H9 (cell line): Measurements from ENCODE around the gene SIGLEC1. TPM values are rescaled to one million over a fixed set of nuclear protein-coding genes. Genes with fewer than 3 reads are reported as not detected.

Experiments
- DNase-seq: peaks from one replicate; pipeline ENCODE4 v3.0.0-alpha.2; 2017
- H2AFZ ChIP-seq: one replicate; pipeline ENCODE4 v1.6.1; 2013; ENCODE audit warnings: mild to moderate bottlenecking, low read length, control low read depth, moderate library complexity
- H2AK5ac ChIP-seq: 2 replicates; pipeline ENCODE4 v1.6.1; 2013; ENCODE audit warnings: low read length, control low read depth, mixed read lengths; ENCODE audit not compliant: insufficient read length
- H2BK120ac ChIP-seq: one replicate; pipeline ENCODE4 v1.6.1; 2013; ENCODE audit warnings: low read depth, mild to moderate bottlenecking, low read length, control low read depth, inconsistent platforms; ENCODE audit not compliant: poor library complexity, severe bottlenecking
- H2BK12ac ChIP-seq: 2 replicates; pipeline ENCODE4 v1.6.1; 2013; ENCODE audit warnings: low read length, control low read depth, mixed read lengths, low read depth; ENCODE audit not compliant: insufficient read length
- H2BK15ac ChIP-seq: 2 replicates; pipeline ENCODE4 v1.6.1; 2013; ENCODE audit warnings: low read depth, low read length, control low read depth
- H2BK20ac ChIP-seq: one replicate; pipeline ENCODE4 v1.6.1; 2013; ENCODE audit warnings: low read depth, mild to moderate bottlenecking, low read length, control low read depth, inconsistent platforms; ENCODE audit not compliant: poor library complexity, severe bottlenecking
- H2BK5ac ChIP-seq: 2 replicates; pipeline ENCODE4 v1.6.1; 2013; ENCODE audit warnings: low read length, control low read depth, mixed read lengths; ENCODE audit not compliant: insufficient read length
- H3K14ac ChIP-seq: 2 replicates; pipeline ENCODE4 v1.6.1; 2013; ENCODE audit warnings: low read length, control low read depth; ENCODE audit not compliant: insufficient read depth
- H3K18ac ChIP-seq: 2 replicates; pipeline ENCODE4 v1.6.1; 2013; ENCODE audit warnings: low read depth, mild to moderate bottlenecking, mixed read lengths, low read length, control low read depth; ENCODE audit not compliant: insufficient read length
- H3K23ac ChIP-seq: 2 replicates; pipeline ENCODE4 v1.6.1; 2013; ENCODE audit warnings: low read length, control low read depth, mixed read lengths, low read depth; ENCODE audit not compliant: insufficient read length
- H3K23me2 ChIP-seq: 2 replicates; pipeline ENCODE4 v1.6.1; 2013; ENCODE audit warnings: low read depth, mild to moderate bottlenecking, mixed read lengths, low read length, control low read depth; ENCODE audit not compliant: insufficient read length, poor library complexity, severe bottlenecking
- H3K27ac ChIP-seq: 2 replicates; pipeline ENCODE4 v1.5.1; 2013; ENCODE audit warnings: low read length, control low read depth, mixed read lengths, low read depth; ENCODE audit not compliant: insufficient read length
- H3K27me3 ChIP-seq: 2 replicates; pipeline ENCODE4 v1.6.1; 2013; ENCODE audit warnings: low read length, control low read depth, inconsistent platforms; ENCODE audit not compliant: insufficient read depth
- H3K4ac ChIP-seq: 2 replicates; pipeline ENCODE4 v1.6.1; 2013; ENCODE audit warnings: low read depth, mild to moderate bottlenecking, control low read depth, inconsistent platforms, low read length, moderate library complexity
- H3K4me1 ChIP-seq: 2 replicates; pipeline ENCODE4 v1.6.1; 2013; ENCODE audit warnings: low read length, control low read depth, inconsistent platforms; ENCODE audit not compliant: insufficient read depth
- H3K4me2 ChIP-seq: 2 replicates; pipeline ENCODE4 v1.6.1; 2013; ENCODE audit warnings: low read length, control low read depth, mixed read lengths; ENCODE audit not compliant: insufficient read length, insufficient read depth
- H3K56ac ChIP-seq: 2 replicates; pipeline ENCODE4 v1.6.1; 2013; ENCODE audit warnings: low read depth, mild to moderate bottlenecking, mixed read lengths, low read length, control low read depth; ENCODE audit not compliant: insufficient read length
- H3K79me1 ChIP-seq: 2 replicates; pipeline ENCODE4 v1.6.1; 2013; ENCODE audit warnings: low read depth, mild to moderate bottlenecking, moderate library complexity, low read length, control low read depth, inconsistent platforms; ENCODE audit not compliant: insufficient read depth, poor library complexity, severe bottlenecking
- H3K79me2 ChIP-seq: 2 replicates; pipeline ENCODE4 v1.6.1; 2013; ENCODE audit warnings: low read length, control low read depth, inconsistent platforms; ENCODE audit not compliant: insufficient read depth
- H3K9ac ChIP-seq: 2 replicates; pipeline ENCODE4 v1.6.1; 2013; ENCODE audit warnings: low read length, control low read depth, mixed read lengths; ENCODE audit not compliant: insufficient read length; ENCODE audit errors: extremely low read depth
- H3K9me3 ChIP-seq: one replicate; pipeline ENCODE4 v1.6.1; 2013; ENCODE audit warnings: low read depth, low read length, inconsistent platforms; ENCODE audit not compliant: control insufficient read depth
- H3T11ph ChIP-seq: one replicate; pipeline ENCODE4 v1.6.1; 2013; ENCODE audit warnings: mild to moderate bottlenecking, low read length, control low read depth, inconsistent platforms
- H4K20me1 ChIP-seq: one replicate; pipeline ENCODE4 v1.6.1; 2013; ENCODE audit not compliant: control insufficient read depth, insufficient read length, insufficient read depth
- H4K5ac ChIP-seq: 2 replicates; pipeline ENCODE4 v1.6.1; 2013; ENCODE audit warnings: low read depth, mild to moderate bottlenecking, mixed read lengths, low read length, control low read depth; ENCODE audit not compliant: insufficient read length
- H4K8ac ChIP-seq: replicated peaks from 2 replicates; pipeline ENCODE4 v1.6.1; 2013; ENCODE audit warnings: low read length, control low read depth, mixed read lengths, low read depth; ENCODE audit not compliant: insufficient read length
- H4K91ac ChIP-seq: 2 replicates; pipeline ENCODE4 v1.6.1; 2013; ENCODE audit warnings: low read depth, mild to moderate bottlenecking, moderate library complexity, mixed read lengths, low read length, control low read depth; ENCODE audit not compliant: insufficient read length
- H3K27ac Mint-ChIP-seq, 3 experiments: 2 replicates in 2 of 3; 3 replicates in 1 of 3; pipeline ENCODE4 v1.8.0; 2020 to 2021; ENCODE audit warnings: mixed read lengths in 3 of 3, mild to moderate bottlenecking in 1 of 3, moderate library complexity in 1 of 3
- H3K27me3 Mint-ChIP-seq: 2 replicates; pipeline ENCODE4 v1.8.0; 2021; ENCODE audit warnings: low read depth, mild to moderate bottlenecking, moderate library complexity, mixed read lengths
- H3K36me3 Mint-ChIP-seq, 3 experiments: 2 replicates in 2 of 3; 3 replicates in 1 of 3; pipeline ENCODE4 v1.8.0; 2020 to 2021; ENCODE audit warnings: low read depth in 3 of 3, mixed read lengths in 3 of 3; ENCODE audit not compliant: insufficient read depth in 1 of 3
- H3K4me1 Mint-ChIP-seq, 2 experiments: 2 replicates each; pipeline ENCODE4 v1.8.0; 2020; ENCODE audit warnings: mixed read lengths in 2 of 2
- H3K4me3 Mint-ChIP-seq, 2 experiments: 2 replicates in 1 of 2; 3 replicates in 1 of 2; pipeline ENCODE4 v1.8.0; 2020 to 2021; ENCODE audit warnings: mild to moderate bottlenecking in 2 of 2, mixed read lengths in 2 of 2, moderate library complexity in 1 of 2
- H3K9me3 Mint-ChIP-seq, 2 experiments: 2 replicates in 1 of 2; 3 replicates in 1 of 2; pipeline ENCODE4 v1.8.0; 2020; ENCODE audit warnings: mild to moderate bottlenecking in 2 of 2, mixed read lengths in 2 of 2, moderate library complexity in 1 of 2
- CTCF ChIP-seq: fragments of 200-600 bp; sonication (generic); conservative IDR thresholded peaks from 3 replicates; pipeline ENCODE4 v1.8.0; 2021; ENCODE audit warnings: antibody characterized with exemption, mild to moderate bottlenecking
- WGBS: extraction: QIAGEN DNeasy Blood & Tissue Kit; methylation state at CpG from one replicate; pipeline ENCODE4 v1.1.7; 2013; ENCODE audit warnings: missing lambda C conversion rate, low lambda C conversion rate, mixed read lengths; ENCODE audit not compliant: insufficient read length; ENCODE audit errors: extremely low coverage; 5-methylcytosine and 5-hydroxymethylcytosine counted together
- total RNA-seq: library from RNA; stranded (reverse); gene quantifications from 2 replicates; pipeline ENCODE4 v1.2.1, GENCODE V29; 2021

SIGLEC1 gene
- total RNA-seq, 1 experiment from 2014 or later, result not detected

GRCh38 chr20:3747471-3747870 lies 35.1 kb upstream of the SIGLEC1 start:
- no peak overlapping the region for H2AFZ ChIP-seq
- Mint-ChIP-seq H3K27me3 (peaks cover 66% of the 10 kb centered on the region), H3K36me3 (peaks cover 5 to 6% (median 5%) of the 10 kb centered on the region in 3 experiments; a peak in 5 of 7 replicates), H3K4me3 (no peak overlapping the region), H3K4me1 (peaks cover 15 to 26% of the 10 kb centered on the region in 2 experiments), H3K9me3 (no peaks in the 10 kb centered on the region), H3K27ac (peak overlapping the region in 1 of 3 experiments; percentile 94; a peak in 2 of 7 replicates)
- no peaks in the 10 kb centered on the region for H3K79me2 ChIP-seq
- no peak overlapping the region for H3K23ac ChIP-seq
- no peak overlapping the region for H2AK5ac ChIP-seq
- TF ChIP-seq CTCF, result no peak
- no peak overlapping the region for H2BK20ac ChIP-seq
- no peak overlapping the region for H3K4me2 ChIP-seq
- H4K5ac ChIP-seq, result no peak overlapping the region
- H4K8ac ChIP-seq, result no peak overlapping the region
- H3K14ac ChIP-seq, result no peak overlapping the region
- no peak for DNase-seq
- H3K27me3 ChIP-seq, result peaks cover 13% of the 10 kb centered on the region
- no peak overlapping the region for H2BK15ac ChIP-seq
- H3K79me1 ChIP-seq, result no peaks in the 10 kb centered on the region
- no peak overlapping the region for H4K91ac ChIP-seq
- no peak overlapping the region for H3K9ac ChIP-seq
- no peak overlapping the region for H3K27ac ChIP-seq
- no CpG with 5 or more reads among the region's 2 CpGs for WGBS
- H4K20me1 ChIP-seq, result no peaks in the 10 kb centered on the region
- H2BK5ac ChIP-seq, result no peak overlapping the region
- H3K4me1 ChIP-seq, result peaks cover 1% of the 10 kb centered on the region; the same call in 1 of the 2 replicates
- no peak overlapping the region for H3K4ac ChIP-seq
- no peak overlapping the region for H3K18ac ChIP-seq
- H2BK12ac ChIP-seq, result no peak overlapping the region
- no peak overlapping the region for H2BK120ac ChIP-seq
- no peaks in the 10 kb centered on the region for H3K9me3 ChIP-seq
- no peak overlapping the region for H3K56ac ChIP-seq
- no peak overlapping the region for H3T11ph ChIP-seq
- H3K23me2 ChIP-seq, result peaks cover 29% of the 10 kb centered on the region
